Natural killer cell (primary cell): Measurements from ENCODE around the gene ZP3. TPM values are rescaled to one million over a fixed set of nuclear protein-coding genes. Genes with fewer than 3 reads are reported as not detected.
"Not testable (repeated sequence)": the region's sequence is repeated elsewhere in the genome, so short reads cannot be mapped to it uniquely, and the experiment has no call there.

ENCODE experiments used
- ATAC-seq, 3 donors: fragments of 150-1000 bp in 2 of 3; fragments of 200-7000 bp in 1 of 3; cut with Tn5 transposase; 1 replicate in 1 of 3; 2 replicates in 2 of 3; pipeline ENCODE4 v1.10.0; 2021; ENCODE audit warnings: mild to moderate bottlenecking in 2 of 3, moderate library complexity in 2 of 3
- DNase-seq, 2 donors: peaks; one replicate each; pipeline versions ENCODE4 v3.0.0 to v3.0.0-alpha.2; 2013 to 2021; ENCODE audit warnings: mixed read lengths in 1 of 2
- H3K27ac ChIP-seq: one replicate; pipeline ENCODE4 v1.5.1; 2013; ENCODE audit warnings: mild to moderate bottlenecking, low read length
- H3K27me3 ChIP-seq: one replicate; pipeline ENCODE4 v1.6.1; 2013; ENCODE audit warnings: low read length; ENCODE audit not compliant: control insufficient read depth, insufficient read depth
- H3K36me3 ChIP-seq: one replicate; pipeline ENCODE4 v1.6.1; 2013; ENCODE audit warnings: low read length; ENCODE audit not compliant: control insufficient read depth, insufficient read depth
- H3K4me1 ChIP-seq: one replicate; pipeline ENCODE4 v1.6.1; 2013; ENCODE audit warnings: low read length; ENCODE audit not compliant: control insufficient read depth, insufficient read depth
- H3K4me3 ChIP-seq: one replicate; pipeline ENCODE4 v1.5.1; 2013; ENCODE audit warnings: low read length
- H3K9me3 ChIP-seq: one replicate; pipeline ENCODE4 v1.6.1; 2013; ENCODE audit warnings: low read length; ENCODE audit not compliant: control insufficient read depth, insufficient read depth
- H3K27ac Mint-ChIP-seq, 2 donors: one replicate each; pipeline ENCODE4 v1.8.0; 2022; ENCODE audit warnings: mild to moderate bottlenecking in 2 of 2, mixed read lengths in 2 of 2, moderate library complexity in 1 of 2
- H3K27me3 Mint-ChIP-seq, 2 donors: one replicate each; pipeline ENCODE4 v1.8.0; 2022; ENCODE audit warnings: low read depth in 2 of 2, mixed read lengths in 2 of 2
- H3K36me3 Mint-ChIP-seq: one replicate; pipeline ENCODE4 v1.8.0; 2022; ENCODE audit warnings: mixed read lengths
- H3K4me1 Mint-ChIP-seq, 2 donors: one replicate each; pipeline ENCODE4 v1.8.0; 2022; ENCODE audit warnings: mixed read lengths in 2 of 2
- H3K4me3 Mint-ChIP-seq: one replicate; pipeline ENCODE4 v1.8.0; 2022; ENCODE audit warnings: mild to moderate bottlenecking, moderate library complexity, mixed read lengths
- H3K9me3 Mint-ChIP-seq, 2 donors: one replicate each; pipeline ENCODE4 v1.8.0; 2022; ENCODE audit warnings: mixed read lengths in 2 of 2
- WGBS: methylation state at CpG from one replicate; pipeline ENCODE4 v1.1.7; 2013; ENCODE audit warnings: missing lambda C conversion rate; ENCODE audit not compliant: insufficient coverage; 5-methylcytosine and 5-hydroxymethylcytosine counted together
- intact Hi-C: fragments of 100-400 bp; cut with micrococcal nuclease; formaldehyde crosslinking; loops from one replicate; pipeline ENCODE4 v1.14.2; 2022
- total RNA-seq, 4 donors: library from RNA; stranded (reverse); fragments of 120-200 nt in 1 of 4; gene quantifications; one replicate each; pipeline versions ENCODE4 v1.2.3 to v1.2.4, GENCODE V29; 2013 to 2022

The ZP3 gene
- total RNA-seq, 3 donors from 2014 or later (not counting 1 experiment from before 2014, with no cell fraction given): 1.9 to 12.9 (median 6.1) TPM

- H3K27me3 Mint-ChIP-seq, DNase-seq, H3K9me3 Mint-ChIP-seq, H3K4me3 Mint-ChIP-seq, H3K36me3 Mint-ChIP-seq, H3K27ac Mint-ChIP-seq, ATAC-seq, H3K27ac ChIP-seq, H3K4me1 Mint-ChIP-seq, H3K27me3 ChIP-seq, intact Hi-C loops, H3K9me3 ChIP-seq, H3K36me3 ChIP-seq, H3K4me3 ChIP-seq: not testable (repeated sequence)
- H3K4me1 ChIP-seq: peaks cover 14% of the 10 kb centered on the region
- WGBS: 100% methylated on average over 2 of the region's 5 CpGs
Measured at GRCh38 chr7:76442664-76443446, 18.1 kb downstream of the ZP3 start.

DNA sequence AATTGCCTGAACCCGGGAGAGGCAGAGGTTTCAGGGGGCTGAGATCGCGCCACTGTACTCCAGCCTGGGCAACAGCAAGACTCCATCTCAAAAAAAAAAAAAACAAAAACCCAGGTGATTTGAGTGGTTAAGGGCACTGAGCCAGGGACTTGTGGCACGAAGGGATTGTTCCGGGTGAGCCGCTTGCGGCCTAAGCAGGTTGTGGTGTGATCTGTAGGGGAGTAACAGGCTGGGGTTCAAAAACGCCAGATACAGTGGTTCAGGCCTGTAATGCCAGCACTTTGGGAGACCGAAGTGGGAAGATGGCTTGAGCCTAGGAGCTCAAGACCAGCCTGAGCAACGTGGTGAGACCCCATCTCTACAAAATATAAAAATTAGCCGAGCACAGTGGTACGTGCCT lies 19.1 kb downstream of the ZP3 start:
- H3K27ac Mint-ChIP-seq, H3K4me3 Mint-ChIP-seq, intact Hi-C loops, H3K36me3 Mint-ChIP-seq, H3K36me3 ChIP-seq, H3K27me3 Mint-ChIP-seq, H3K4me3 ChIP-seq, H3K9me3 ChIP-seq, H3K9me3 Mint-ChIP-seq, H3K27ac ChIP-seq, H3K27me3 ChIP-seq, H3K4me1 Mint-ChIP-seq: not testable (repeated sequence)
- DNase-seq (peak in 1 of 2 donors; percentile 37), ATAC-seq (peak in 1 of 3 donors; percentile 27)
- H3K4me1 ChIP-seq: peaks cover 14% of the 10 kb centered on the region
- WGBS: 68% methylated on average over 4 of the region's 12 CpGs

- DNase-seq: peak in 1 of 2 donors; percentile 32
Measured at GRCh38 chr7:76445577-76446008, 20.8 kb downstream of the ZP3 start.

GRCh38 chr7:76457017-76457416 lies 32.3 kb downstream of the ZP3 start:
- H3K36me3 Mint-ChIP-seq, H3K4me1 ChIP-seq, H3K9me3 Mint-ChIP-seq, H3K4me3 ChIP-seq, DNase-seq, H3K4me1 Mint-ChIP-seq, H3K27me3 Mint-ChIP-seq, H3K9me3 ChIP-seq, H3K4me3 Mint-ChIP-seq, H3K27me3 ChIP-seq, H3K27ac Mint-ChIP-seq, ATAC-seq, intact Hi-C loops, H3K36me3 ChIP-seq, H3K27ac ChIP-seq: not testable (repeated sequence)
- no CpG with 5 or more reads among the region's 4 CpGs for WGBS

More at GRCh38 chr7:76445577-76446008, 20.8 kb downstream of the ZP3 start:
- H3K36me3 Mint-ChIP-seq, H3K4me3 Mint-ChIP-seq, H3K4me1 Mint-ChIP-seq, H3K9me3 Mint-ChIP-seq, H3K4me3 ChIP-seq, H3K36me3 ChIP-seq, intact Hi-C loops, H3K27me3 Mint-ChIP-seq, H3K9me3 ChIP-seq, H3K27me3 ChIP-seq: not testable (repeated sequence)
- ATAC-seq: peak; percentile 77 to 82 (median 79)
- H3K27ac ChIP-seq: peak overlapping the region; percentile 52
- H3K27ac Mint-ChIP-seq: peak overlapping the region in 1 of 2 donors; percentile 71
- peaks cover 14% of the 10 kb centered on the region for H3K4me1 ChIP-seq
- 0% methylated on average over 3 of the region's 5 CpGs for WGBS

- H3K9me3 Mint-ChIP-seq, H3K4me3 Mint-ChIP-seq, H3K4me1 Mint-ChIP-seq, H3K36me3 Mint-ChIP-seq, H3K27ac ChIP-seq, intact Hi-C loops, H3K9me3 ChIP-seq, H3K4me3 ChIP-seq, H3K27me3 Mint-ChIP-seq, H3K27me3 ChIP-seq, H3K36me3 ChIP-seq, DNase-seq, H3K4me1 ChIP-seq, ATAC-seq, H3K27ac Mint-ChIP-seq: not testable (repeated sequence)
- 91% methylated on average over 1 of the region's 4 CpGs for WGBS
Measured at GRCh38 chr7:76458504-76458903, 33.8 kb downstream of the ZP3 start.

- H3K9me3 Mint-ChIP-seq, H3K4me3 ChIP-seq, H3K9me3 ChIP-seq, H3K4me3 Mint-ChIP-seq, H3K36me3 ChIP-seq, ATAC-seq, H3K36me3 Mint-ChIP-seq, H3K27ac Mint-ChIP-seq, intact Hi-C loops, H3K4me1 ChIP-seq, H3K27ac ChIP-seq, H3K27me3 Mint-ChIP-seq, DNase-seq, H3K27me3 ChIP-seq, H3K4me1 Mint-ChIP-seq: not testable (repeated sequence)
- 100% methylated on average over 2 of the region's 20 CpGs for WGBS
Measured at GRCh38 chr7:76460767-76461166, 36.0 kb downstream of the ZP3 start.

GRCh38 chr7:76461464-76462101 lies 36.8 kb downstream of the ZP3 start, which contains the start of gene DTX2:
DTX2 (plus strand) TSS chr7:76461709; CDS start chr7:76480510, 18,801 bp downstream.
- H3K27ac Mint-ChIP-seq: not testable (repeated sequence)

More at GRCh38 chr7:76461464-76462101, 36.8 kb downstream of the ZP3 start, which contains the start of gene DTX2:
- H3K4me3 ChIP-seq: peak within 1 kb of the TSS; percentile 27
- H3K27me3 Mint-ChIP-seq, H3K27me3 ChIP-seq, intact Hi-C loops, H3K27ac ChIP-seq, H3K36me3 ChIP-seq, H3K36me3 Mint-ChIP-seq, H3K4me1 Mint-ChIP-seq, H3K9me3 ChIP-seq, H3K9me3 Mint-ChIP-seq, H3K4me1 ChIP-seq: not testable (repeated sequence)
- ATAC-seq (peak; percentile 97 to 98 (median 98)), DNase-seq (peak in 1 of 2 donors; percentile 55)
- peak within 1 kb of the TSS; percentile 72 for H3K4me3 Mint-ChIP-seq
- no CpG with 5 or more reads among the region's 54 CpGs for WGBS
